ENCODE results near the gene SLC25A10.

- TF ChIP-seq CTCF (conservative IDR thresholded peaks at IDR 0.05 in 1 of 2, IDR thresholded peaks at IDR 0.05 in 1 of 2; ENCODE audit: extremely low read depth in 1 of 2, insufficient read depth in 1 of 2, low read depth in 1 of 2, low read length in 2 of 2), result no peak
- TF ChIP-seq EZH2 (IDR thresholded peaks at IDR 0.05; ENCODE audit: borderline replicate concordance, low read length), result no peak
These were observed 39.1 kb upstream of the SLC25A10 start for GRCh38 chr17:81672954-81673353.

Measured in mammary epithelial cell (primary cell).